HG02852 (cell line): Measurements from ENCODE around the gene HTRA2.

Experiments
- ATAC-seq: cut with Tn5 transposase; IDR thresholded peaks from one replicate; pipeline ENCODE4 v1.9.1; 2021; ENCODE audit warnings: mild to moderate bottlenecking, moderate library complexity; ENCODE audit not compliant: unreplicated experiment

HTRA2 gene

DNA sequence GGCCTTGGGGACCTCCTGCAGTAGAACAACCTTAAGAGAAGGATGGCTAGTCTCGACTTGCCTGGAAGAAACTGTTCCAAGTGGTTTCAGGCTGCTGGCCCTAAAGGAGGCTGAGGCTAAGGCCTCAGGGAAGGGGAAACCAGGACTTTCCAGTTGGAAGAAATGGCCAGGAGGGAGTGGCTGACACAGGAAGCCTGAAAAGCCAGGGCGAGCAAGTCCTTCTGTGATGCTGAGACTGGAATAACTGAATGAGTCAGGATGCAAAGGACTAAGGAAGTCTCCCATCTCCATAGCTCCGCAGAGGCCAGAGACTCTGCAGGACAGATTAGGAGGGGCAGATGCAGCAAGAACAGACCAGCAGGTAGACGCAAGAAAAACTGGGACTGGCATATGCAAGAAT is 7.4 kb downstream of the HTRA2 start:
- no peak for ATAC-seq

DNA sequence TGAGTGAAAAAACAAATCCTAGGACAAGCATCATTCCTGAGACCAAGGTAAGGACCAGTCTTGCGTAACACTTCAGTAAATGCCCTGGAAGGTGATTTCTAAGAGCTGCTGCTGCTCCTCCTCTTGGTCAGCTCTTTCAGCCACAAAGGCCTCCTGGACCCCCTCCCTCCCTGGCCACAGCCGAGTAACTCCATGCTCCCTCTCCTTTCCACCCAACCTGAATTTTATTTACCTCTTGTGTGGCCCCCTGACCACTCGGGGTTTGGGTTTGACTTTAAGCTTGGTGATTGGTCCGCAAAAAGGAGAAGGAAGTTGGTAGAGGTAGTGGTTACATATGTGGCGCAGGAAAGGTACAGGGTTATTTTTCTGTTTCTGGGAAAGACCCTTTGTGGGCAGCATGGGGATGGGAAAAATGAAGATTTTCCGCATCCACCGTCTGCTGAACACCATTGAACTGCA is 9.2 kb downstream of the HTRA2 start:
- no peak for ATAC-seq

DNA sequence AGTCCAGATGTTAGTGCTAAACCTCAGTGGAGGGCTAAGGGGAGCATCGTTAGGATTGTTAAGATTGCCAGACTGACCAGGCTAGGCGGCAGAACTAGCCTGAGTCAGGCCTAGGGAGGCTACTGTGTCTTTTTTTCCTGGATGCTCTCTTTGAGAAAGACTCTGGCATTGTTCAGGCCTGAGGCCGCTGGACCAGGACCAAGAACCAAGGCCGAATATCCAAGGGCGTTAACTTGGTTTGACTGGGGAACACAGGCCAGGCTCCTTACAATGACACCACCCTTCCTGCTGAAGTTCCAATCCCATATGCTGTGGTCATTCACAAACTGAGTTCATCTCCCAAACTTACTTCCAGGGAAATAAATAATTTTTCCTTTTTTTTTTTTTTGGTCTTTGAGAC is 10.6 kb downstream of the HTRA2 start:
- ATAC-seq, result no peak

DNA sequence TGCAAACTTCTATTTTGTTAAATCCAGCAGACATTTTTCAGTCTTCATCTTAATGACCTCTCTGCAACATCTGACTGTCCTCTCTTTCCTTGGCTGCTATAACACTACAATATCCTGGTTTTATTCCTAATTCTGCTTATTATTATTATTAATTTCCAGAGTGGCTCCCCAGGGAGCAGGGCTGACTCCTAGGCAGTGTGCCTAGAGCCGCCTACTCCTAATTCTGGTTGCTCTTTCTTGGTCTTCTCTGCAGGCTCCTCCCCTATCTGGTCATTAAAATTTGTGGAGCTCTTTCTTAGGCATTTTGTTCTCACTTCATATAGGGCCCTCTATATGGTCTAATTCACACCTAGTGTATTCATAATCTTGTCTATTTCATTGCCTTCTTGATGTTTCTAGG is 13.2 kb downstream of the HTRA2 start:
- no peak for ATAC-seq

DNA sequence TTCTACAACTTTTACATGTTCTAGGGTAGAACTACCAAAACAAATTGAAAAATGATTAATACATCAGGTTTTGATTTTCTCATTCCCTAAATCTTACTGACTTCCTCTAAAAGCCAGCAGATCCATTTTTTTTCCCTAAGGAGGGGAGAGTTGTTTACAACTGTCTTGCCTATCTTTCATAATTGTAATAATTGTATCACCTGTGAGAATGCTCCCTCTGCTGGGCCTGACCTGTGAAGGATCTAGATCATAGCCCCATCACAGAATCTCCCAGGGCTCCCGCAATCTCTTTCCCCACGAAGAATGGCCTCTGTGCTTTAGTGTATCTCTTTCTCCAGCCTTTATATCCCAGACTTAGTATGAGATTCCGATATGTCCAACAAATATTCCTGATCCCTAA is 14.9 kb downstream of the HTRA2 start:
- no peak for ATAC-seq

DNA sequence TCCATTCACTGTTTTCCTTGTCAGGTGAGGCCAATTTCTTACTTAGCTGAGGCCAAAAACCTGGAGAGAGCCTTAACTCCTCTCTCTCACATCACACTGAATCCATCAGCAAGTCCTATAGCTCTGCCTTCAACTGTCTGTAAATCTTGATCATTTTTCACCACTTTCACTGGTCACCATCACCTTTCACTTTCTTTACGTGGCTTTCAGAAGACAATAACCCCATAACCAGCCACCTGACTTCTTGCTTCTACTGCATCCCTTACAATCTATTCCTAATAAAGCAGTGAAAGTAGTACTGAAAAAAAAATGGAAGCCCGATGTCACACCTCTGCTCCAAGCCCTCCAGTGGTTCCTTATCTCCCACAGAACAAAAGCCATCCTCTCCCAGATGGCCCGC is 16.3 kb downstream of the HTRA2 start:
- ATAC-seq, result no peak

DNA sequence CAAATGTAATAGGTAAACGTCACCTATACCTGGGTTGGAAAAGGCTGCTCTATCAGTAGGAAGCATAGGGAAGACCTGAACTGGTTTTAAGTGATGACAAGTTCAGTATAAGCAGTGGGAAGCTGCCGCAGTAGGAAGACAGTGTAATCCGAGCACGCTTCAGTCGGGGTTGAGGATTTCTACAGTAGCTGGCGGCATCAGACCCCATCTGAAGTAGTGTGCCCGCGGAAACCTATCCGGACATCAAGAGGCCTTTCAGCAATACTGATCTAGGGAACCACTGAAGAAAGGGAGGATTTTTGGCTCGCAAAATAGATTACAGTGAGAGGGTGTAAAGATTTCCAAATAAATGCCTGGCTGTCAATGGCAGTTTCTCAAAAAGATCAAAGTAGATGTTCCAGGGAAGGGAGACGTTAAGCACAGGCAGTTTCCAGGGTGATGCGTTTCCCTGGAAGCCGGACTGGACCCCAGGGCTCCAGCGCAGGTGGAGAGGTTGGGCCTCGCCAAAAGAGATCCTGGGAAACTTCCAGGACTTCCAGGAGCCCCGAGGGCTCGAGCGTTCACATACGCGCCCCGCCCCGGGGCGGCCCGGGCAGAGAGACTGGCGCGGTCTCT is 18.7 kb downstream of the HTRA2 start:
- ATAC-seq, result no peak

DNA sequence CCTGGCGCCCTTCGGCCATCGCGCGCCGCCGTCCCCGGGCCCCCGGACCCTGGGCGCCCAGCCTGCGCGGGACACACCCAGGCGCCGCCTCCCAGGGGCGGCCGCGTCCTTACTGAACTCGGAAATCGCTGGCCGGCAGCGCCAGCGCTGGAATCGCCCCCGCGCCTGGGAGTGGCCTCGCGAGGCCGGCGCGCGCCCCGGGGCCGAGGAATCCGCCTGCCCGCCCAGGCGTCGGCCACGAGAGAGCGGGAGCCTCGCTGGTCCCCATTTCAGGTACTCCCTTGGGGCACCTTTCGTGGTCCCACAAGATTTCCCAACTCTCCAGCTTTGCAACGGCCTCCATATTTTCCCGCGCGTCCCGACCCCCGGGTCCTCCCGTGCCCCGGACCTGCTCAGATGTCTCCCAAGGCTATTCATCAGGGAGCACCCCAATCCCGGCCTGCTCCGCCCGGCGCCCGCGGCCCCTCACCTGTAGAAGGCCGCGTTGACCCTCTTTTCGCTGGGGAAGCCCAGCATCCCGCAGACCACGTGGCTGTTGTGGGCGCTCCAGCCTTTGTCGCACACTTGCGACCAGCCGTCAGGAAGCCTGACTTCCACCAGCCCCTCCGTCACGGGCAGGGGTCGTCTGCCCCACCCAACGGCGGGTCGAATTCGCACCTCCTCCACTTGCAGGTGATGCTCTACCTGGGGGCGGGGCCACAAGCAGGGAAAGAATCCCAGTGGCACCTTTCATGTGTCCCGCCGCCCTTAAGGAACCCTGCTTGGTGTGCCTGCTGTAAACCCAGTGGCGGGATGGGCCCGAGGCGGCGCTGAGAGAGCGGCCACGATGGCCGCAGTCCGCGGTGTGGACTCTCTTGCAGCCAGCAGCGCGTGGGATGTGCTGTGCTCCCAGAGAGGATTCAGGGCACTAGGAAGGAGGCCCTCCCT is 19.4 kb downstream of the HTRA2 start:
- no peak for ATAC-seq

DNA sequence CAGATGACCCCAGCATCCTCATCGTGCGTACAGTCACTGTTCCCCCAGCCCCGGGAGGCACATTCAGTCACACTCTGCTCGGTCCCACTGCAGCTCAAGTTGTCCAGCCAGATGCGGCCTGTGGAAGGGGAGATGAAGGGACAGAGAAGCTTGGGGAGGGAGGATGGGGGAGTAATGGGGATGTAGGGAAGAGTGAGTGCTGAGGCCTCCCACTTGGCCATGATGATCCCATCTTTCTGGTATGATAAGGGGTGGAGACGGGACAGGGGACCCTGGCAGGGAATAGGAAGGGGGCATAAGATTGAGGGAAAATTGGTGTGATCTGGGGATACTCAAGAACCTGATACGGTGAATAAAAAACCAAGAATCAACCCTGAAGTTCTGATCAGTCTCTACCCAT is 20.5 kb downstream of the HTRA2 start:
- no peak for ATAC-seq

DNA sequence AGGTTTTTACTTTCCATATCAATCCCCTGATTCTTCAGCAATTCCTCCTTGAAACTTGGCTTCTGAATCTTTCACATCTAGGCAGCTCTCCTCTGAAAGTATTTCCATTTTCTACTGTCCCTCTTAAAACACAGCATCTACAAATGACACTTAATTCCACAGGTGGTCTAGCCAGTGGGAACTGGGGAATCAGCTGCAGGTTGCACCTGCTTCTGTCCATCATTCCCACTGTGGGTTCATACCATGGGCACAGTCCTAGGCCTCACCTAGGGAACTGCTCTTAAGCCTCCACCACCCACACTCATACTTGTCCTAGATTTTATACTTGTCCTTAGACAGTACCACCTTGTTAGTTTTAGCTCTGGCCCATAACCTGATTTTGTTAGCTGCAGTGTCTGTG is 21.8 kb downstream of the HTRA2 start:
- no peak for ATAC-seq

DNA sequence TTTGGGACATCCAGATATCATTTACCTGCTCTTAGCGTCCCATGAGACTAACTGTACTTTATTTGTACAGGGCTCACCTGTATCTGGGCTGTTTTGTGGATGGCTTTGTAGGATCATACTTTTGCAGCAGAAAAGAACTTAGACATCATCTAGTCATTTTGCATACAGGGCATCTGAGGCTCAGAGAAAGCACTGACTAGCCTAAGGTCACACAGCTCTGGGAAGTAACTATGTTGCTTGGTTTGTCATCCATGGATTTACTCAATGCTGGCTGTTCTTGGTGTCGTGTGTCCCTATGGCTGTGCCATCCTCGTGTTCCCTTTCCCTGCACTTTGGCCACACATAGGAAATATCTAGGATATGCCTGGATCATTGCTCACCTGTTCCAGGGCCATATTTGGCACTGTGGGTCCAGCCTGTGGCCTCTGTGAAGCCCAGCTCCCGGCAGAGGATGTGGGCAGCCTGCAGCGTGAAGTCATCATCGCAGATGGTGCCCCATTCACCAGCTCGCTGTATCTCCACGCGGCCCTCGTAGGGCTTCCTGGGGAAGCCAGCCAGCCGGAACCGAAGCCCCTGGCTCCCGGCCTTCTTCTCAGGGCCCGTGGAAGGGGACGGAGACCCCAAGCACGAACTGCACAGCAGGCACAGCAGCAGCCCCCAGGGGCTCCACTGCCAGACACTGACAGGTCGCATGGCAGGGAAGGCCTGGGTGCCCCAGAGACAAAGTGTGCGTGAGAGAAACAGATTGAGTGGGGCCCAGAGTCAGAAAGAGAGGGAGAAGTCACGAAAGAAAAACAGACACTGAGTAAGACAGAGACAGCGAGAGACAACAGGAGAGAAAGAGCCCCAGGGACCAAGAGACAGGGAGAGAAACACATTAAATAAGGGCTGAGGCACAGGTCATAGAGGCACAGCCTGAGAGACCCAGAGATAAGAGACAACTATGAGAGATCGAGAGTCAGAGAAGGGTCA is 22.5 kb downstream of the HTRA2 start:
- ATAC-seq, result no peak

DNA sequence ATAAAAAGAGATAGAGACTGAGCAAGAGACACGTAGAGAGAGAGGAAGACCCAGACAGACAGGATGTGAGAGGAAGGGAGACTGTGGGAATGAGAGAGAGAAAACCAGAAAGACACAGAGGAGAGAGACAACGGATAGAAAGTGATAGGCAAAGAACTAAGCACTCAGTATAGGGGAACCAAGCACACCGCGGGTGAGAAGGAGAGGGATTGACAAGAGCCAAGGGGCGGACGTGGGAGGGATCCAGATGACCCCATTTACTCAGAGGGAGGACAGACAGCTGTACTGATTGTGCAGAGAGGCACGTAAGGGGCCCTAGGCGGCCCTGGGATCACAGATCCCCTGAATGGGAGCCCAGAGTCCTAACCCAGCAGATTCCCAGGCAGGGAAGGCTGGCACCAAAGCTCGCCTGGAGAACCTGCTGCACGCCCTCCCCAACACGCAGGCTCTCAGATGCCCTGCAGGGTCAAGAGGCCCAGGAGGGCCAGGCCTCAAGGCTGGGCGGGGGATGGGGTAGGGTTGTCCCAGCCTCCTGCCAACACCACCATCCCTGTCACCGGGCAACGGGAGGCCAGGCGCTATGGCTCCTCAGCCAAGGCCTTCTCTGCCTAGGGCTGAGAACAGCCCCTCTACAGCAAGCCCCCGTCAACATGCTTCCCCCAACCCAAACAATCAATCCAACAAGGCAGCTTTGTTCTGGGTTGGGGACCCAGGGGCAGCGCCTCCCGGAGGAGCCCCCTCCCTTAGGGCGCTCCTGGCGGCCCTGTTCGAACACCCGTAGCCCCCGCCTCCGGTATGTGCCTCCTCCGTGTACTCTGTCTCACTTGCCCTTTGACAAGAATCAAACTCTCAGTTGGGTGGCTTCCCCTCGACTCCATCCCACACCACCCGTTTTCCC is 23.4 kb downstream of the HTRA2 start:
- ATAC-seq, result no peak

DNA sequence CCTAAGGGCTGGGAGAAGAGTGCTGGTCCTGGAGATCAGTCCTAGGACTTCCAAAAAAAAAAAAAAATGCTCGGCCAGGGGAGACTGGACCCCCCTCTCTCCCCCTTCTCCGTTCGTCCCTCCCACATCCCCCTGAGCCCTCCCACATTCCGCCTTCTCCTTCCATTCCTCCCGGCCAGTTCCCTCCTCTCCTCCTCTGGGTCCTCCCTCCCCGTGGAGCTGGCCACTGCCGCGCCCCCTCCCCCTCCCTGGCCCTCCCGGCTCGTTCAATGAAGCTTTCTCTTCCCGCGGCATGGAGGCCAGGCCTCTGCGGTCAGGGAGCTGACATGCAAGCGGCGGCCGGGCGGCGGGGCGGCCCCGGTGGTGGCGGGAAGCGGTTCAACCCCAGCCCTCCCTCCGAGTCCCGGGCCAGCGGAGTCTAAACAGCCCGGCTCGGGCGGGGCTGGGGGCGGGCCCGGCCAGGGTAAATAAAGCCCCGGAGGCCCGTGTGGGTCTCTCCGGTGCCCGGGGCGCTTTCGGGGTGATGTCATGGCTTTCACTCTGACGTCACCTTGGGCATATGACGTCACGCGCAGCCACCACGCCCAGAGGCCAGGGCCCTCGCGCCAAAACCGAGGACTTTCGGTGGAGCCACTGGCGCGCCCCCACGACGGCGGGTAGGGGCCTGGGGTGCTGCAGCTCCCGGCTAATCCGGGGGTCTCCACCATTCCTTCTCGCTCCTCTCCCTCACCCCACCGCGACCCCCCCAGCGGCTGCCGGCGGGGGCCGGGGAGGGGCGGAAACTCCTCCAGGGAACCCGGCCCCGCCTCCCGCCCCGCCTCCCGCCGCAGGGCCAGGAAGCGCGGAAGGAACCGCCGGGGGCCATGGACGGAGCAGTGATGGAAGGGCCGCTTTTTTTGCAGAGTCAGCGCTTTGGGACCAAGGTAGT is 24.4 kb downstream of the HTRA2 start, which contains the start of the genes DOK1 and LOXL3:
Gene DOK1, plus strand, starts transcription at position 829 of the 928 bp plus-strand sequence. Its CDS starts 35 bp downstream, at position 864.
Gene LOXL3, minus strand, starts transcription at position 51 of the 928 bp plus-strand sequence. CDS start 1,308 bp downstream, outside the sequence.
- peak; percentile 54 for ATAC-seq

DNA sequence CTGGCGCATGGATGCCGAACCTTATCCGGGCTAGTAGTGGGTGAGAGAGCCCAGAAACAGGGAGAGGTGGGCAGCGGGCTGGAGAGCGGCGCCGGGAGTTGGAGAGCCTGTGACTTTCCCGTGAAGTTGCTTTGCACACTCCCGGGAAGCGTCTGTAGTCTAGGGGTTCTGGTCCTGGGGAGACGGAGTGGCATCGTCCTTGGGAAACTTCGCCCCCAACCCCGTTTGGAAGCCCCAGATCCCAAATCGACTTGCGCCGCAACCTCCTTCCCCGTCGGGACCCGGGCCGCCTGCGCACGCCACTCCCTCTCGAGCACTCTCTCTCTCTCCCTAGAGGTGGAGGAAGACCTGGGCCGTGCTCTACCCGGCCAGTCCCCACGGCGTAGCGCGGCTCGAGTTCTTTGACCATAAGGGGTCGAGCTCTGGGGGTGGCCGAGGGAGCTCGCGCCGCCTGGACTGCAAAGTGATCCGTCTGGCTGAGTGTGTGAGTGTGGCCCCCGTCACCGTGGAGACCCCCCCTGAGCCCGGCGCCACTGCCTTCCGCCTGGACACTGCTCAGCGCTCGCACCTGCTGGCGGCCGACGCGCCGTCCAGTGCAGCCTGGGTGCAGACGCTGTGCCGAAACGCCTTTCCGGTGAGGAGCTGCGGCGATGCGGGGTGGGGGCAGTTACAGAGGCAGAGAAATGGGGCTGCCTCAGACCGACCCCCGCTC is 25.2 kb downstream of the HTRA2 start:
- peak; percentile 42 for ATAC-seq

DNA sequence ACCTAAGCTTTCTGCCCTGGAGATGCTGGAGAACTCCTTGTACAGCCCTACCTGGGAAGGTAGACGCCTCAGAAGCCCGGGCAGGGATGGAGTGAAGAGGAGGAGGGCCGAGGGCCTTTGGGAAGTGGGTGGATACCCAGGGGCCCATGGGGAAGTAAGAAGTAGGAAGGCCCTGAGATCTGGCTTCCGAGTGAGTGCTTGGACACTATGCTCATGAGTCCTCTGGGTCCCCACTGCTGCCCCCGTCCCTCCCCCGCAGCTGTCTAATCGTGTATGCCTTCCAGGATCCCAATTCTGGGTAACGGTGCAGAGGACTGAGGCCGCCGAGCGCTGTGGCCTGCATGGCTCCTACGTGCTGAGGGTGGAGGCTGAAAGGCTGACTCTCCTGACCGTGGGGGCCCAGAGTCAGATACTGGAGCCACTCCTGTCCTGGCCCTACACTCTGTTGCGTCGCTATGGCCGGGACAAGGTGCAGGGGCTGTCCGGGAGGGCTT is 25.9 kb downstream of the HTRA2 start:
- ATAC-seq, result no peak

DNA sequence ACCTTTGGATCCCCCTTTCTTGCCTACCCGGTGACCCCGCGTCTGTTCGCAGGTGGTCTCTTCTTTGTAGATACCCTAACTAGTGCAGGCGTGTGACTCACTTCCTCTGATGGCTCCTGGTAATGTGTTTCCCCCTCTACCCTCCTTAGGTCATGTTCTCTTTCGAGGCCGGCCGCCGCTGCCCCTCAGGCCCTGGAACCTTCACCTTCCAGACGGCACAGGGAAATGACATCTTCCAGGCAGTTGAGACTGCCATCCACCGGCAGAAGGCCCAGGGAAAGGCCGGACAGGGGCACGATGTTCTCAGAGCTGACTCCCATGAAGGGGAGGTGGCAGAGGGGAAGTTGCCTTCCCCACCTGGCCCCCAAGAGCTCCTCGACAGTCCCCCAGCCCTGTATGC is 26.4 kb downstream of the HTRA2 start:
- ATAC-seq, result no peak

DNA sequence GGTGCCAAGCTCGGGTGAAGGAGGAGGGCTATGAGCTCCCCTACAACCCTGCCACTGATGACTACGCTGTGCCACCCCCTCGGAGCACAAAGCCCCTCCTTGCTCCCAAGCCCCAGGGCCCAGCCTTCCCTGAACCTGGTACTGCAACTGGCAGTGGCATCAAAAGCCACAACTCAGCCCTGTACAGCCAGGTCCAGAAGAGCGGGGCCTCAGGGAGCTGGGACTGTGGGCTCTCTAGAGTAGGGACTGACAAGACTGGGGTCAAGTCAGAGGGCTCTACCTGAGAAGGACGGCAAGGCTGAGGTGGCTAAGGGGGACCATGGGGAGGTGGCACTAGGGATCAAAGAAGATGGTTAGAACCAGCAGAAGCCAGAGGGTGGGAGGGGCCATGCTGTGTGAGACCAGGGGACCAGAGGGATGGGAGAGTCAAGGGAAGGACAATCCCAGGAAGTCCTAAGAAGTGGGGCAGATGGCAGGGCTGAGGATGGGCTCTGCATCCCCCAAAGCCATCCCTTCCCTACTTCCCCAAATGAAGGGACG is 27.2 kb downstream of the HTRA2 start:
- no peak for ATAC-seq
